ENCODE results near the gene CHRNA7.
A peak's percentile ranks its signal among the peaks of the same experiment; 100 is the strongest.

CHRNA7 gene

GRCh38 chr15:32029862-32030781 lies at the start of gene CHRNA7:
Gene CHRNA7, plus strand, starts transcription at chr15:32030515. Its CDS starts 80 bp downstream, at chr15:32030595.
- peak in 1 of 2 experiments; percentile 37 for DNase-seq

GRCh38 chr15:31985607-31986006 lies 44.7 kb upstream of the CHRNA7 start:
- no peak for DNase-seq

GRCh38 chr15:31993062-31993461 lies 37.3 kb upstream of the CHRNA7 start:
- no peak for DNase-seq

- DNase-seq: no peak
Observed at GRCh38 chr15:31997711-31998110, 32.6 kb upstream of the CHRNA7 start.

- no peak for DNase-seq
Observed at GRCh38 chr15:32003558-32003957, 26.8 kb upstream of the CHRNA7 start.

- no peak for DNase-seq
Observed at GRCh38 chr15:32004249-32004648, 26.1 kb upstream of the CHRNA7 start.

GRCh38 chr15:32007355-32007960 lies 22.9 kb upstream of the CHRNA7 start:
- DNase-seq: no peak

- no peak for DNase-seq
Observed at GRCh38 chr15:32014953-32015352, 15.4 kb upstream of the CHRNA7 start.

- no peak for DNase-seq
Observed at GRCh38 chr15:32020156-32020555, 10.2 kb upstream of the CHRNA7 start.

- no peak for DNase-seq
Observed at GRCh38 chr15:32028921-32029320, 1.4 kb upstream of the CHRNA7 start.

GRCh38 chr15:32029409-32029861 lies 880 bp upstream of the CHRNA7 start:
- peak; percentile 9 to 10 for DNase-seq

- DNase-seq: no peak
Observed at GRCh38 chr15:32030795-32031194, 480 bp downstream of the CHRNA7 start.

GRCh38 chr15:32033186-32033890 lies 3.0 kb downstream of the CHRNA7 start:
- DNase-seq: no peak

- DNase-seq: no peak
Observed at GRCh38 chr15:32034106-32034505, 3.8 kb downstream of the CHRNA7 start.

GRCh38 chr15:32035285-32035684 lies 5.0 kb downstream of the CHRNA7 start:
- DNase-seq: no peak

- no peak for DNase-seq
Observed at GRCh38 chr15:32036971-32037370, 6.7 kb downstream of the CHRNA7 start.

GRCh38 chr15:32041294-32041693 lies 11.0 kb downstream of the CHRNA7 start:
- DNase-seq: no peak

GRCh38 chr15:32042269-32042972 lies 12.1 kb downstream of the CHRNA7 start:
- no peak for DNase-seq

GRCh38 chr15:32053719-32054118 lies 23.4 kb downstream of the CHRNA7 start:
- DNase-seq: no peak

- no peak for DNase-seq
Observed at GRCh38 chr15:32057876-32058425, 27.6 kb downstream of the CHRNA7 start.

GRCh38 chr15:32060706-32061105 lies 30.4 kb downstream of the CHRNA7 start:
- no peak for DNase-seq

GRCh38 chr15:32067115-32067514 lies 36.8 kb downstream of the CHRNA7 start:
- DNase-seq: no peak
